Fibroblast of the aortic adventitia (primary cell): ENCODE measurements around the gene GM2A. TPM values are rescaled to one million over a fixed set of nuclear protein-coding genes. Genes with fewer than 3 reads are reported as not detected.

ENCODE experiments used
- DNase-seq: peaks from one replicate; pipeline ENCODE4 v3.0.0-alpha.2; 2010; ENCODE audit warnings: low read depth
- H3K4me3 ChIP-seq: 2 replicates; pipeline ENCODE4 v1.5.1; 2011; ENCODE audit warnings: low read depth, mild to moderate bottlenecking, control low read depth, low read length, moderate library complexity
- CTCF ChIP-seq: IDR thresholded peaks from 2 replicates; pipeline ENCODE4 v1.5.1; 2011; ENCODE audit warnings: mild to moderate bottlenecking, low read length, control low read depth, inconsistent platforms; ENCODE audit not compliant: insufficient read depth
- total RNA-seq: library from RNA; depleted of rRNA; stranded (reverse); fragments of >200 nt; gene quantifications from 2 replicates; pipeline ENCODE4 v1.2.3, GENCODE V29; 2012; ENCODE audit warnings: low replicate concordance

GM2A gene
- total RNA-seq, 1 donor, result 42.6 TPM

DNA sequence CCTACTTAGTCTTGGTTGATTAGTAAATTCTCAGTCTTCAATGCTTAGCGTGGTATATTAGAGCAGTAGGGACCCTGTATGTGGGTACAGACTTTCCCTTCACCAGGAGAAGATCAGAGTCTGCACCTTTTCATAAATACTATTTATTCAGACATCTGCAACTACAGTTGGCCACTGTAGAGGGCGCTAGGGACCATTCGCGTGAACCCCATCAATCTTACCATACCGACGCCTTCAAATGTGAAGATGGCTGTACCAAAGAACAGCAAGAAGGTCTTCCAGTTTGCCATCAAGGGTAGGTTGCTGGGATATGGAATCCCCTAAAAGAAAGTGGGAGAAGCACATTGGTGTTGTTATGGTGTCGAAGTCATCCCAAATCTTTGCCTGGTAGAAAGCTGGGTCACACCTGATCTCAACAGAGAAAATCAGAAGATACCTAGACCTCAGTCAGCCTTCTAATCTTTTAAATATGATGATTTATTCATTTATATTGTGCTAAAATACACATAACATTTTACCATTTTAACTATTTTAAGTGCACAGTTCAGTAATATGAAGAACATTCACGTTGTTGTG, 31.5 kb downstream of the GM2A start:
- H3K4me3 ChIP-seq, result no peak overlapping the region
- no peak for TF ChIP-seq CTCF
- no peak for DNase-seq

DNA sequence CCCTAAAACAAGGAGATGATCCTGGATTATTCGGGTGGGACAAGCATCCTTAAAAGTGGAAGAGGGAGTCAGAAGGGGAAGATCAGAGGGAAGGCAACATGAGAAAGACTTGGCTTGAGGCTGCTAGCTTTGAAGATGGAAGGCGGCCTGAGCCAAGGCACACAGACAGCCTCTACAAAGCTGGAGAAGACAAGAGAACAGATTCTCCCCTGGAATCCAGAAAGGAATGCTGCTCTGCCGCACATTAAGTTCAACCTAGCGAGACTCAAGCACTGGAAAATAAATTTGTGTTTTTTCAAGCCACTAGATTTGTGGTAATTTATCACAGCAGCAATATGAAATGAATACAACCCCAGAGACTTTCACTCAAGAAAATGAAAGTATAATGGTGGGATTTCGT, 32.7 kb downstream of the GM2A start:
- H3K4me3 ChIP-seq, result no peak overlapping the region
- no peak for DNase-seq
- TF ChIP-seq CTCF, result no peak

- TF ChIP-seq CTCF, result no peak
- no peak overlapping the region for H3K4me3 ChIP-seq
- no peak for DNase-seq
These were observed 33.3 kb downstream of the GM2A start for GRCh38 chr5:151286246-151286645.

DNA sequence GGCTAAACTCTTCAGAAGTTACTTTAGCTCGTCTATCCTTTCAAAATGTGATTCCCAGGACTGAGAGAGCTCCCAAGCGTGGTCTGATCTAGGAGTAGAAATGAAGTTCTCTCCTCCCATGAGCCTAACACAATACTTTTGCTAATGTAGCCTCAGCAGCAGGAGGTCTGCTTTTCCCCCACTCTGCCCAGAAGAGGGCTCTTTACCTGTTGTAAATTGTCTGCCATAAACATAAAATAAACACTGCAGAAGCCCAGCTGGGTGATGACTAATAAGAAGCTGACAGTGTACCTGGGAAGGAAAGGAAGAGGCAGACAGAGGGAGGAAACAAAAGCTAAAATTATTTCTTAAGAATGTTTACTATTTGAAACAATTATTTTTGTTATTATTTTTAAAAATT, 35.2 kb downstream of the GM2A start:
- DNase-seq, result no peak
- H3K4me3 ChIP-seq, result no peak overlapping the region
- TF ChIP-seq CTCF, result no peak

DNA sequence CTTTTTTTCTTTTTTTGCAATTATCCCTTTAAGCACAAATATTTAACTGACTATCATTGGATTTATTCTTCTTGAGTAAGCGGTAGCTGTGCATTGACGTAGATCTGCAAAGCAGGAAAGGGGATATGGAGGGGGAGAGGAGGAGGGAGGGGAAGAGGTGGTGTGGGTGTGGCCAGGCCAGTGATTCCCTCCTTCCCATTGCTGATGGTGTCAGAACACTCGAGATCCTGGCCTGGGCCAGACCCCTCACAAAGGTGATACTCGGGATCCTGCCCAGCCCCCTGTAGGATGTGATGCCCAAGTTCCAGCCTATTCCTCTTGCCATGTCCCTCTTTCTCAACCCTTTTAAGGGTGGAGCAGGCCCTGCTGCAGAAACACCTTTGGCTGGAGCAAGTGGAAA, 40.6 kb downstream of the GM2A start:
- no peak for DNase-seq
- no peak for TF ChIP-seq CTCF
- H3K4me3 ChIP-seq, result no peak overlapping the region

DNA sequence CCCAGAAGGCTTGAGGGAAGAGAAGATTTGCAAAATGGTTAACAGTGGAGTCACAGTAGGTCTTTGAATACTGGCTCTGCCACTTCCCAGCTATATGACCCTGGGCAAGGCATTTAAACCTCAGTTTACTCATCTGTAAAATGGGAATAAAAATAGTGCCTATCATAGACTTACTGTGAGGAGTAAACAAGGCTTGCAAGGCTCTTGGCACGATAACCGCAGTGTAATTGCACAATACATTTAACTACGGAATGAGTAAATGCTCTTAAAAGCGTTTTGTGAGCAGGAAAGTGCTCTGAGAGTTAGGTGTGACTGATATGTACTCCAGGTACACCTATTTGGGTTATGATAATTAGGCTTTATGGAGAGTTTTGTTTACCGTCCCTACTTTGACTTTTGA, 42.2 kb downstream of the GM2A start:
- no peak for TF ChIP-seq CTCF
- H3K4me3 ChIP-seq, result no peak overlapping the region
- DNase-seq, result no peak

- TF ChIP-seq CTCF, result no peak
- no peak overlapping the region for H3K4me3 ChIP-seq
- no peak for DNase-seq
These were observed 42.9 kb downstream of the GM2A start for GRCh38 chr5:151295791-151296477.
